Subcutaneous adipose tissue (tissue), 4 donors: ENCODE measurements around the gene MTFP1. TPM values are rescaled to one million over a fixed set of nuclear protein-coding genes. Genes with fewer than 3 reads are reported as not detected.

ENCODE experiments used
- CTCF ChIP-seq: fragments of 450-650 bp; IDR thresholded peaks from one replicate; pipeline ENCODE4 v1.5.1; 2016; ENCODE audit warnings: low read depth, mild to moderate bottlenecking, control low read depth, antibody characterized with exemption, moderate library complexity
- total RNA-seq, 4 donors: library from RNA; depleted of rRNA; stranded (reverse); fragments of >200 nt; gene quantifications; one replicate each; pipeline ENCODE4 v1.1.0, GENCODE V29; 2016

The MTFP1 gene
- total RNA-seq, 4 donors from 2014 or later = 5.1 to 15.3 (median 8.1) TPM

DNA sequence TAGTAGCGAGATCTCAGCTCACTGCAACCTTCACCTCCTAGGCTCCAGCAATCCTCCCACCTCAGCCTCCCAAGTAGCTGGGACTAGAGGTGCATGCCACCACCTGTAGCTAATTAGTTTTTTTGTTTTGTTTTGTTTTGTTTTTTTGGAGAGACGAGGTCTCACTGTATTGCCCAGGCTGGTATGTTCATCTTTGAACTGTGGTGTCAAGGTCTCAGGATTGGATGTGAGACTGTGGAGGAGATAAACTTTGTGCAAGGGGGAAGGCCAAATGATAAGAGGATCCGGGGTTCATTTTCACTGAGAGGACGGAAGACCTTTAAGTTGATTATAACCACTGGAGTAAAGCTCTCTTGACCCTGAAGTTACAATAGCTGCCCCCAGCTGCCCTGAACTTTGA, 19.8 kb upstream of the MTFP1 start:
- TF ChIP-seq CTCF = no peak

DNA sequence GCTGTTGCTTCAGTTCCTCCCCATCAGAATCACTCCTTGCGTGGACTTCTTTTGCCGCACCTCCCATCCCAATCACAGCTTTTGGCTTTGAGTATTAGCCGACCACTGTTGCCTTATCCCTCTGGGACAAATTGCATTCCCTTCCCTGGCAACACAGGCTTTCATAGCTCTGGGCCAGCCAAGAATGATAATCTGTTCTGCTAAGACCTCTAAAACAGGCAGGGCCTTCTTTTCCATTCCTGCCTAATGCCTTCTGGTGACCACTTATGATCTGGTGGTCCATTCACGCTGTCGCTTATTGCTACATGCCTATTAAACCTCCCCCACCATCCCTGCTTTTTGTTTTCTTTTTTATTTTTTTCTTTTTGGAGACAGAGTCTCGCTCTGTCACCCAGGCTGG, 19.2 kb upstream of the MTFP1 start:
- TF ChIP-seq CTCF = no peak

DNA sequence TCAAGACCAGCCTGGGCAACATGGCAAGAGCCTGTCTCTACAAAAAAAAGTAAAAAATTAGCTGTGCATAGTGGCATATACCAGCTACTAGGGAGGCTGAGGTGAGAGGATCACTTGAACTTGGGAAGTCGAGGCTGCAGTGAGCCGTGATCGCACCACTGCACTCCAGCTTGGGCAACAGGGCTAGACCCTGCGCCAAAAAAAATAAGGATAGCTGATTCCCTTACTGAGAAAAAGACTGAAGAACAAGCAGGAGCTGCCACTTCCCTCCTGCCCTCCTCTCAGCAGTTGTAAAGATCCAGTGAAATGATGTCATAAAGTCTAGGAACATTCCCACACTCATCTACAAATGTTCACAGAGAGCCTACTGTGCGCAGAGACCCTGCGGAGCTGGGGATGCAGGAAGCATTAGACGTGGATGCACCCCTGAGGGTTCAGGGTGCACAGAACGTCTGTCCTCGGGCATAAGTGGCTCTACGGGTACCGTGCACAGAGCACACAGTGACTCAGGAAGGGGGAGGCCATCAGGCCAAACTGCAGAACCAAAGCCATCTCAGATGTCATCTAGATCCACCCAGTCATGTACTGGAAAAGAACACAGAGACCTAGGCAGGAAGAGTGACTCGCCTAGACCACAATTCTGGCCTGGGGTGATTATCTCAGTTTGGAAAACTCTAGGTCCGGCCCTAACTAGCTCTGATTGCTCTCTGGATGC, 17.0 kb upstream of the MTFP1 start:
- TF ChIP-seq CTCF = no peak

DNA sequence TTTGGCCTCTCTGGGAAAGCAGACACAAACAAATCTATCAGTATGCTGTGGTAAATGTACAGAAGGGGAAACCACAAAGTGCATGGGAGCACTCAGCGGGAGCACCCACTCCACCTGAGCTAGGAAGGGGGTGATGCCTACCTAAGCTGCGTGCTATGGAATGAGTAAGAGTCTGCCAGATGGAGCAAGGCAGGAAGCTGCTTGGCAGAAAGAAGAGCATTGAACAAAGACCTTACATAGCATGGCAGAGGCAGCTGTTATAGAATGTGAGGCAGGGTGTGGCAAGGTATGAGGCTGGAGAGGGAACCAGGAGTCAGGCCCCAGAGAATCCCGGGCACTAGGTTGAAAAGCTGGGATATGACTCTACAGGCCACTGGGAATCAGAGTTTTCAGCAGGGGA, 13.8 kb upstream of the MTFP1 start:
- no peak for TF ChIP-seq CTCF

DNA sequence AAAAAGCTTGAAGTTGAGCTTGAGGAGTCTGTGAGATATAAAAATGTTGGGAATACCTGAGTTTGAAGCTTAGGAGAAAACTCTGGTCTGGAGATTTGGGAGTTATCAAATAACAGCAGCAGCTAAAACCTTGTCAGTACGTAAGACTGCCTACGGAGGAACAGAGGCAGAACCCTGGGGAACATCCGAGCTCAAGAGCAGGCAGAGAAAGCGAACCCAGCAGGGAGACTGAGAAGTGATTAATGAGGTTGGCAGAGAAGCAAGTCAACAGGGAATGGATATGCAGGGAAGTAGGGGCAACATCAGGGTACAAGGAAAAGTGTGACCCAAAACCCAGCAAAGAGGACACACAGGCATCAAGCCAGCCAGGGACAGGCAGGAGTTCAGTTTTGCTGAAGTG, 12.6 kb upstream of the MTFP1 start:
- no peak for TF ChIP-seq CTCF

- no peak for TF ChIP-seq CTCF
Observed at GRCh38 chr22:30413745-30414524, 11.6 kb upstream of the MTFP1 start.

DNA sequence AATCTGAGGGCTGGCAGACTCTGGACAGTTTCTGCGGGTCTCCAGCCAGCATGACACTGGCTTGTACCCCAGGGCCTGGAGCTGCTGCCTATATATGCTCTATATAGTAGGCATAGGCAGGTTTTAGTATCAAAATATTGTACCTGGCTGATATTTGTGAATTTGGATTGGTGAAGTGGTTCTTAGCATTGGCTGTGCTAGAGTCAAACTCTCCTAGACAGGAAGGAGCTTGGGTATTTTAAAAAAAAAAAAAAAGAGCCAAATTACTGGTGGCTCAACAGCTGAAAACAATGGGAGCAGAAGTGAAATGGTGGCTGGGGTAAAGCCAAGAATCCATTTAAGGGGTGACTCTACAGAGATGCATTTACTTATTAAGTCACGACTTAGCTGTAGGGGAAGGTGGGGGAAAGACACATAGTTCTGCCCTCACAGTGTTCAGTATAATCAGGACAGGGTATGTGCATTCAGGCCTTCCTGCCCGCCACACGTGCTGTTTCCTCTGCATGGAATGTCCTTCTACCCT, 11.0 kb upstream of the MTFP1 start:
- TF ChIP-seq CTCF = no peak
